HG03432 (cell line): ENCODE data around the gene AGMO.

Experiments used
- ATAC-seq: cut with Tn5 transposase; IDR thresholded peaks from one replicate; pipeline ENCODE4 v1.9.1; 2021; ENCODE audit warnings: mild to moderate bottlenecking, moderate library complexity; ENCODE audit not compliant: unreplicated experiment

Gene AGMO

GRCh38 chr7:15504351-15504750, 57.5 kb downstream of the AGMO start:
- no peak for ATAC-seq

GRCh38 chr7:15503603-15504290, 58.1 kb downstream of the AGMO start:
- no peak for ATAC-seq

- ATAC-seq = no peak
These were observed 63.4 kb downstream of the AGMO start for GRCh38 chr7:15498465-15498864.

GRCh38 chr7:15495170-15495569, 66.6 kb downstream of the AGMO start:
- no peak for ATAC-seq

GRCh38 chr7:15494711-15495110, 67.1 kb downstream of the AGMO start:
- ATAC-seq = no peak

GRCh38 chr7:15491361-15491760, 70.5 kb downstream of the AGMO start:
- ATAC-seq = no peak

- ATAC-seq = no peak
These were observed 71.5 kb downstream of the AGMO start for GRCh38 chr7:15490291-15490690.

GRCh38 chr7:15489861-15490260, 72.0 kb downstream of the AGMO start:
- no peak for ATAC-seq

- ATAC-seq = no peak
These were observed 72.4 kb downstream of the AGMO start for GRCh38 chr7:15489383-15489782.

GRCh38 chr7:15488401-15488800, 73.4 kb downstream of the AGMO start:
- no peak for ATAC-seq

GRCh38 chr7:15487896-15488295, 73.9 kb downstream of the AGMO start:
- no peak for ATAC-seq

GRCh38 chr7:15485998-15486397, 75.8 kb downstream of the AGMO start:
- no peak for ATAC-seq

- ATAC-seq = no peak
These were observed 76.4 kb downstream of the AGMO start for GRCh38 chr7:15485431-15485830.

- ATAC-seq = no peak
These were observed 80.7 kb downstream of the AGMO start for GRCh38 chr7:15481132-15481531.

- ATAC-seq = no peak
These were observed 83.4 kb downstream of the AGMO start for GRCh38 chr7:15478401-15478800.

GRCh38 chr7:15476531-15476918, 85.3 kb downstream of the AGMO start:
- no peak for ATAC-seq

- no peak for ATAC-seq
These were observed 85.8 kb downstream of the AGMO start for GRCh38 chr7:15475808-15476530.

GRCh38 chr7:15471669-15471950, 90.2 kb downstream of the AGMO start:
- ATAC-seq = no peak

GRCh38 chr7:15470825-15471668, 90.8 kb downstream of the AGMO start:
- ATAC-seq = no peak

- ATAC-seq = no peak
These were observed 97.1 kb downstream of the AGMO start for GRCh38 chr7:15464667-15465121.

GRCh38 chr7:15463801-15464666, 97.8 kb downstream of the AGMO start:
- ATAC-seq = no peak
